Osteocyte (in vitro differentiated cells): Measurements from ENCODE around the gene HCRTR2. TPM values are rescaled to one million over a fixed set of nuclear protein-coding genes. Genes with fewer than 3 reads are reported as not detected.

ENCODE experiments used
- DNase-seq: peaks from one replicate; pipeline ENCODE4 v3.0.0; 2021; ENCODE audit warnings: mixed read lengths; ENCODE audit not compliant: unreplicated experiment; ENCODE audit errors: extremely low spot score
- H3K27ac Mint-ChIP-seq: one replicate; pipeline ENCODE4 v1.8.0; 2021; ENCODE audit warnings: mild to moderate bottlenecking, mixed read lengths; ENCODE audit not compliant: unreplicated experiment
- H3K27me3 Mint-ChIP-seq: one replicate; pipeline ENCODE4 v1.8.0; 2021; ENCODE audit warnings: mixed read lengths; ENCODE audit not compliant: unreplicated experiment
- H3K36me3 Mint-ChIP-seq: one replicate; pipeline ENCODE4 v1.8.0; 2021; ENCODE audit warnings: mixed read lengths; ENCODE audit not compliant: unreplicated experiment
- H3K4me1 Mint-ChIP-seq: one replicate; pipeline ENCODE4 v1.8.0; 2021; ENCODE audit warnings: mixed read lengths; ENCODE audit not compliant: unreplicated experiment
- H3K4me3 Mint-ChIP-seq: one replicate; pipeline ENCODE4 v1.8.0; 2021; ENCODE audit warnings: mild to moderate bottlenecking, moderate library complexity, mixed read lengths; ENCODE audit not compliant: unreplicated experiment
- H3K9me3 Mint-ChIP-seq: one replicate; pipeline ENCODE4 v1.8.0; 2021; ENCODE audit warnings: mixed read lengths; ENCODE audit not compliant: unreplicated experiment
- CTCF ChIP-seq: fragments of 200-600 bp; sonication (generic); IDR thresholded peaks from 2 replicates; pipeline ENCODE4 v1.5.0; 2021; ENCODE audit warnings: antibody characterized with exemption, mild to moderate bottlenecking, moderate library complexity
- long read RNA-seq: library from polyadenylated mRNA; unstranded; transcript quantifications from one replicate; pipeline ENCODE4 v2.0.0, GENCODE V29; 2021
- total RNA-seq: library from RNA; stranded (reverse); gene quantifications from 2 replicates; pipeline ENCODE4 v1.2.1, GENCODE V29; 2021

Gene HCRTR2
- total RNA-seq: not detected in 2 replicates
- long read RNA-seq, partial matches to known transcripts: 0 of 1 reads
- long read RNA-seq, other reads (novel, unspliced or antisense): 0 of 1 reads

GRCh38 chr6:55174211-55175026 is at the start of gene HCRTR2:
Gene HCRTR2 (plus strand): TSS chr6:55174515. CDS start chr6:55174588, 73 bp downstream.
- no peak for DNase-seq
- peaks cover 72% of the 10 kb centered on the region for H3K27me3 Mint-ChIP-seq
- no peaks in the 10 kb centered on the region for H3K36me3 Mint-ChIP-seq
- peaks cover 14% of the 10 kb centered on the region for H3K4me1 Mint-ChIP-seq
- TF ChIP-seq CTCF: no peak
- H3K27ac Mint-ChIP-seq: no peak within 1 kb of the TSS
- peaks cover 4% of the 10 kb centered on the region for H3K9me3 Mint-ChIP-seq
- peak within 1 kb of the TSS; percentile 60 for H3K4me3 Mint-ChIP-seq

- peaks cover 13% of the 10 kb centered on the region for H3K9me3 Mint-ChIP-seq
- TF ChIP-seq CTCF: no peak
- H3K36me3 Mint-ChIP-seq: no peaks in the 10 kb centered on the region
- no peaks in the 10 kb centered on the region for H3K27me3 Mint-ChIP-seq
- peaks cover 9% of the 10 kb centered on the region for H3K4me1 Mint-ChIP-seq
- H3K4me3 Mint-ChIP-seq: no peak overlapping the region
- H3K27ac Mint-ChIP-seq: no peak overlapping the region
- no peak for DNase-seq
Observed at GRCh38 chr6:55130806-55131324, 43.5 kb upstream of the HCRTR2 start.

GRCh38 chr6:55131616-55132015 is 42.7 kb upstream of the HCRTR2 start:
- Mint-ChIP-seq H3K36me3 (no peaks in the 10 kb centered on the region), H3K9me3 (peaks cover 12% of the 10 kb centered on the region), H3K27ac (no peak overlapping the region), H3K4me3 (no peak overlapping the region), H3K4me1 (peaks cover 9% of the 10 kb centered on the region), H3K27me3 (no peaks in the 10 kb centered on the region)
- TF ChIP-seq CTCF: no peak
- no peak for DNase-seq

GRCh38 chr6:55136916-55137315 is 37.4 kb upstream of the HCRTR2 start:
- H3K27me3 Mint-ChIP-seq: no peaks in the 10 kb centered on the region

More at GRCh38 chr6:55136916-55137315, 37.4 kb upstream of the HCRTR2 start:
- H3K9me3 Mint-ChIP-seq: no peaks in the 10 kb centered on the region
- no peak overlapping the region for H3K27ac Mint-ChIP-seq
- no peak for DNase-seq
- H3K4me3 Mint-ChIP-seq: no peak overlapping the region
- no peaks in the 10 kb centered on the region for H3K36me3 Mint-ChIP-seq
- H3K4me1 Mint-ChIP-seq: peaks cover 5% of the 10 kb centered on the region
- TF ChIP-seq CTCF: no peak
